ENCODE data around the gene ZNF628.

ZNF628 gene

GRCh38 chr19:55455576-55456235 is 20.7 kb upstream of the ZNF628 start (continued):
- TF ChIP-seq CREB5 (CRISPR knock-in tag; IDR thresholded peaks at IDR 0.05; ENCODE audit: low read depth) (no peak), GLIS3 (CRISPR knock-in tag; IDR thresholded peaks at IDR 0.05) (no peak), ZC3H10 (CRISPR knock-in tag; IDR thresholded peaks at IDR 0.05) (no peak), POU6F1 (CRISPR knock-in tag; IDR thresholded peaks at IDR 0.05; ENCODE audit: borderline replicate concordance, low read depth) (no peak)

GRCh38 chr19:55456347-55456746 is 20.1 kb upstream of the ZNF628 start:
- ATAC-seq: no peak
- TF ChIP-seq ZFP3 (CRISPR knock-in tag; IDR thresholded peaks at IDR 0.05): no peak
- TF ChIP-seq ESRRG (CRISPR knock-in tag; IDR thresholded peaks at IDR 0.05): no peak
- TF ChIP-seq PATZ1 (CRISPR knock-in tag; IDR thresholded peaks at IDR 0.05; ENCODE audit: borderline replicate concordance): no peak
- no peak for TF ChIP-seq RARB (CRISPR knock-in tag; IDR thresholded peaks at IDR 0.05)
- no peak for TF ChIP-seq ZFP30 (CRISPR knock-in tag; IDR thresholded peaks at IDR 0.05)
- TF ChIP-seq CREB5 (CRISPR knock-in tag; IDR thresholded peaks at IDR 0.05; ENCODE audit: low read depth): no peak
- TF ChIP-seq ZNF565 (CRISPR knock-in tag; conservative IDR thresholded peaks at IDR 0.05; ENCODE audit: low read depth): no peak
- TF ChIP-seq POU6F1 (CRISPR knock-in tag; IDR thresholded peaks at IDR 0.05; ENCODE audit: borderline replicate concordance, low read depth): no peak
- TF ChIP-seq TCF4 (CRISPR knock-in tag; IDR thresholded peaks at IDR 0.05; ENCODE audit: borderline replicate concordance): no peak

GRCh38 chr19:55457683-55458457 is 18.5 kb upstream of the ZNF628 start:
- ATAC-seq: no peak
- TF ChIP-seq ESRRG (CRISPR knock-in tag; IDR thresholded peaks at IDR 0.05): no peak
- no peak for TF ChIP-seq TSHZ2 (CRISPR knock-in tag; IDR thresholded peaks at IDR 0.05)
- no peak for TF ChIP-seq BACH2 (CRISPR knock-in tag; IDR thresholded peaks at IDR 0.05; ENCODE audit: borderline replicate concordance)
- no peak for TF ChIP-seq CSRNP3 (CRISPR knock-in tag; IDR thresholded peaks at IDR 0.05)
- TF ChIP-seq POU6F1 (CRISPR knock-in tag; IDR thresholded peaks at IDR 0.05; ENCODE audit: borderline replicate concordance, low read depth): no peak
- TF ChIP-seq ISL1 (CRISPR knock-in tag; IDR thresholded peaks at IDR 0.05): no peak
- TF ChIP-seq ZFP30 (CRISPR knock-in tag; IDR thresholded peaks at IDR 0.05): no peak

Data from SK-N-SH treated with all-trans-retinoic acid at 6 μM for 48 hours (cell line).